Thoracic aorta (tissue), 2 donors: ENCODE data around the gene PPP1R11. TPM values are rescaled to one million over a fixed set of nuclear protein-coding genes. Genes with fewer than 3 reads are reported as not detected.

Experiments used
- ATAC-seq: fragments of 150-250 bp; one replicate; pipeline ENCODE4 v1.8.0; 2017; ENCODE audit warnings: low read depth; ENCODE audit not compliant: insufficient number of reproducible peaks, low FRiP score
- DNase-seq: peaks from one replicate; pipeline ENCODE4 v3.0.0-alpha.2; 2020; ENCODE audit warnings: low spot score
- H3K27ac ChIP-seq, 2 donors: fragments of 200-600 bp; sonication (generic); 1 replicate in 1 of 2; 2 replicates in 1 of 2; pipeline ENCODE4 v1.5.1; 2016; ENCODE audit warnings: mild to moderate bottlenecking in 2 of 2, moderate library complexity in 2 of 2
- H3K27me3 ChIP-seq: fragments of 200-600 bp; sonication (generic); replicated peaks from 2 replicates; pipeline ENCODE4 v1.6.0; 2016; ENCODE audit warnings: mild to moderate bottlenecking; ENCODE audit not compliant: insufficient read depth
- H3K36me3 ChIP-seq: fragments of 200-600 bp; sonication (generic); one replicate; pipeline ENCODE4 v1.5.1; 2016
- H3K4me1 ChIP-seq, 2 donors: fragments of 200-600 bp; sonication (generic); 1 replicate in 1 of 2; 2 replicates in 1 of 2; pipeline versions ENCODE4 v1.5.1 to v1.6.0; 2016; ENCODE audit warnings: low read depth in 2 of 2, mild to moderate bottlenecking in 1 of 2; ENCODE audit not compliant: control insufficient read depth in 1 of 2
- H3K4me3 ChIP-seq: fragments of 200-600 bp; sonication (generic); 2 replicates; pipeline ENCODE4 v1.5.1; 2016; ENCODE audit warnings: mild to moderate bottlenecking
- H3K9me3 ChIP-seq: fragments of 200-600 bp; sonication (generic); 2 replicates; pipeline ENCODE4 v1.5.1; 2016
- total RNA-seq, 2 donors: library from RNA; depleted of rRNA; stranded (reverse); fragments of >200 nt; gene quantifications; one replicate each; pipeline versions ENCODE4 v1.1.0 to v1.2.3, GENCODE V29; 2016
- TF ChIP-seq, protein P1 (sequence below): fragments of 200-600 bp; sonication (generic); IDR thresholded peaks from one replicate; pipeline ENCODE4 v1.5.1; 2019; ENCODE audit warnings: antibody characterized with exemption

The PPP1R11 gene
- total RNA-seq, 2 donors from 2014 or later, result 25.2 to 45.5 TPM

DNA sequence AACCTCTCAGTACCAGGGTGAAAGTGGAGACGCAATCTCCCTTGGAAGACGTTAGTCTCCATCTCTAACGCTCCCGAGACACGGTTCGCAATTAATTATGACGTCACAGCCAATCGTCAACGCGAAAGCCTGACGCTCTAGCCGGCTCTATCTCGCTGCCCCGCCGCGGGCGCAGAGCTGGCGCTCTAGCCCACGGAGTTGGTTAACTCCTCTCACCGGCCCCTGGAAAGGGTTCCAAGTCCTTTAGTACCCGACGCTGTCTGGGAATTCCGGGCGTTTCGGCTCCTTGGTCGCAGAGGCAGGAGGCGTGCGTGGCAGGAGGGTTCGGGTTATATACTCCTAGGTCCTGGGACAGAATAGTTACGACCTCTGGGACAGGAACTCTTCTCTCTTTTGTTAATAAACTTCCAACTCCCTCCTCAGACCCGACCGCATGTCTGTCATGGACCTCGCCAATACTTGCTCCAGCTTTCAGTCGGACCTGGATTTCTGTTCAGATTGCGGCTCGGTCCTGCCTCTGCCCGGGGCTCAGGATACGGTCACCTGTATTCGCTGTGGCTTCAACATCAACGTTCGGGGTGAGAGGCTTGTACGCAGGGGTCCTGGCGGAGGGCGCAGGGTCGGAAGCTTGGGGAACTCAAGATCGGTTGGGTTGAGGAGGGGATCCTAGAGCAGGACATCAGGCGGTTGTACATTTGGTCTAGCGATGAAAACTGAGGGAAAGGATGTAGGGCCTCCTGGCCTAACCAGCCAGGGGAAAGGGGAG is 5.7 kb upstream of the PPP1R11 start, which contains the start of gene POLR1H:
TSS of gene POLR1H (plus strand) at position 174 of the 766 bp plus-strand sequence. CDS start at position 434, 260 bp downstream.
- DNase-seq, result peak; percentile 69
- H3K4me3 ChIP-seq, result peak within 1 kb of the TSS; percentile 97
- H3K27ac ChIP-seq, result peak within 1 kb of the TSS; percentile 86 to 96
- TF ChIP-seq, protein P1, sequence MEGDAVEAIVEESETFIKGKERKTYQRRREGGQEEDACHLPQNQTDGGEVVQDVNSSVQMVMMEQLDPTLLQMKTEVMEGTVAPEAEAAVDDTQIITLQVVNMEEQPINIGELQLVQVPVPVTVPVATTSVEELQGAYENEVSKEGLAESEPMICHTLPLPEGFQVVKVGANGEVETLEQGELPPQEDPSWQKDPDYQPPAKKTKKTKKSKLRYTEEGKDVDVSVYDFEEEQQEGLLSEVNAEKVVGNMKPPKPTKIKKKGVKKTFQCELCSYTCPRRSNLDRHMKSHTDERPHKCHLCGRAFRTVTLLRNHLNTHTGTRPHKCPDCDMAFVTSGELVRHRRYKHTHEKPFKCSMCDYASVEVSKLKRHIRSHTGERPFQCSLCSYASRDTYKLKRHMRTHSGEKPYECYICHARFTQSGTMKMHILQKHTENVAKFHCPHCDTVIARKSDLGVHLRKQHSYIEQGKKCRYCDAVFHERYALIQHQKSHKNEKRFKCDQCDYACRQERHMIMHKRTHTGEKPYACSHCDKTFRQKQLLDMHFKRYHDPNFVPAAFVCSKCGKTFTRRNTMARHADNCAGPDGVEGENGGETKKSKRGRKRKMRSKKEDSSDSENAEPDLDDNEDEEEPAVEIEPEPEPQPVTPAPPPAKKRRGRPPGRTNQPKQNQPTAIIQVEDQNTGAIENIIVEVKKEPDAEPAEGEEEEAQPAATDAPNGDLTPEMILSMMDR, result no peak
- no peaks in the 10 kb centered on the region for H3K9me3 ChIP-seq
- no peaks in the 10 kb centered on the region for H3K36me3 ChIP-seq
- peaks cover 8 to 31% of the 10 kb centered on the region in 2 donors for H3K4me1 ChIP-seq
- ATAC-seq, result peak; percentile 89
- H3K27me3 ChIP-seq, result no peaks in the 10 kb centered on the region

DNA sequence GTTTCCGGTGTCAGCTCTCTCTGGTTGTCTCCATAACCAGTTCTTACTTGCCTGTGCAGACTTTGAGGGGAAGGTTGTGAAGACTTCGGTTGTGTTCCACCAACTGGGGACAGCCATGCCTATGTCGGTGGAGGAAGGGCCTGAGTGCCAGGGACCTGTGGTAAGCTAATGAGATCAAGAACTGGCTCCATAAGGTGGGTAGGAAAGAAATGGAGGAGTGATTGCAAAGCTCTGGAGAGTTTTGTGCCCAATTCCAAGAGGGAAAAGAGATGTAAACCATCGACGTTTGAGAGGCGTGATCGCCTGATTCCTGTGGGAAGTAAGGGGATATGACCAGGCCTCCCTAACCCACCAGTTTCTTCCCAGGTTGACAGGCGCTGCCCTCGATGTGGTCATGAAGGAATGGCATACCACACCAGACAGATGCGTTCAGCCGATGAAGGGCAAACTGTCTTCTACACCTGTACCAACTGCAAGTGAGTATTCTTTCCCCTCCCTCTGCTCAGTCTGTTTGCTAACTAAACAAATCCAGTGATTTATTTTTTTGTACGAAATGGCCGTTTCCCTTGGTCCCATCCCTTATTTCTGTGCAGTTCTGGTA is 5.0 kb upstream of the PPP1R11 start:
- H3K9me3 ChIP-seq, result no peaks in the 10 kb centered on the region
- H3K4me3 ChIP-seq, result peak overlapping the region; percentile 97
- H3K4me1 ChIP-seq, result peaks cover 8 to 32% of the 10 kb centered on the region in 2 donors
- peak overlapping the region; percentile 86 to 96 for H3K27ac ChIP-seq
- TF ChIP-seq, protein P1, result no peak
- no peaks in the 10 kb centered on the region for H3K36me3 ChIP-seq
- H3K27me3 ChIP-seq, result no peaks in the 10 kb centered on the region
- DNase-seq (no peak), ATAC-seq (no peak)

DNA sequence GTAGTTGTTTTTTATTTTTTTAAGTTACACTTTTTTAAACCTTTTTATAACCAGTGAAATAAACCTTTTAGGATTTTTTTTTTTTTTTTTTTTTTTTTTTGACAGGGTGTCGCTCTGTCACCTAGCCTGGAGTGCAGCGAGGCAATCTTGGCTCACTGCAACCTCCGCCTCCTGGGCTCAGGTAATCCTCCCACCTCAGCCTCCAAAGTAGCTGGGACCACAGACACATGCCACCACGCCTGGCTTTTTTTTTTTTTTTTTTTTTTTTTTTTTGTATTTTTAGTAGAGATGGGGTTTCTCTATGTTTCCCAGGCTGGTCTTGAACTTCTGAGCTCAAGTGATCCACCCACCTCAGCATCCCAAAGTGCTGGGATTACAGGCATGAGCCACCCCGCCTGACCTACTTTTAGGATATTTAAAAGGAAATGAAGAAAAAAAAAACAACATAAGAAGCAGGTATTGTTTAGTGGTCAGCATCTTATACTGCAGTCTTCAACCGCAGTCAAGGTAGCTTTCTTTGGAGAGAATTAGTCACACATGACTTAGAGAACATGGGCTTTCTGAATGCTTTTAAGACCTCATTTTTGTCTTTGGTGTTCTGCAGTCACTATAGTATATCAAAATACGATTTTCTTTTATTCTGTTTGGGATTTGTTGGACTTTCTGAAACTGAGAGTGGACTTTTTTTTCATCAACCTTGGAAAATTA is 4.4 kb upstream of the PPP1R11 start:
- Histone ChIP-seq H3K27ac (peak overlapping the region in 1 of 2 donors; percentile 96), H3K9me3 (no peaks in the 10 kb centered on the region), H3K4me1 (peaks cover 10 to 33% of the 10 kb centered on the region in 2 donors), H3K4me3 (peak overlapping the region; percentile 97), H3K36me3 (no peaks in the 10 kb centered on the region), H3K27me3 (no peaks in the 10 kb centered on the region)
- ATAC-seq (no peak), DNase-seq (no peak)
- TF ChIP-seq, protein P1, result no peak

DNA sequence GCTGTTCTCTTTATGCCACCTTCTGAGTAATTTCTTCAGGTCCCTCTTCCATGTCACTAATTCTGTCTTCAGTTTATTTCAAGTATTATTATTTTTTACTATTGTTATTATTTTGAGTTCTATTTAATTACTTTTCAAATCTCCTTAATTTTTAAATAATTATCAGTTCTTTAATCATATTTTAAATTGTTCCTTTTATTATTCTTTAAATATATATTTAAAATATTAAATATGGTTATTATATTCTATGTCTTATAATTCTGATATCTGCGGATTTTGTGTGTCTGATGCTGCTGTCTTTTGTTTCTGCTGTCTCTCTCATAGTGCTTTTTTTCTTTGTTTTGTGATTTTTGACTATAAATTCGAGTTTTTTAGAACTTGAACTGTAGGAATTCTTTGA is 3.7 kb upstream of the PPP1R11 start:
- Histone ChIP-seq H3K4me1 (peaks cover 14 to 40% of the 10 kb centered on the region in 2 donors), H3K27ac (no peak overlapping the region), H3K9me3 (no peaks in the 10 kb centered on the region), H3K27me3 (no peaks in the 10 kb centered on the region), H3K4me3 (no peak overlapping the region), H3K36me3 (peaks cover under 1% of the 10 kb centered on the region)
- DNase-seq (no peak), ATAC-seq (no peak)
- TF ChIP-seq, protein P1, result no peak

DNA sequence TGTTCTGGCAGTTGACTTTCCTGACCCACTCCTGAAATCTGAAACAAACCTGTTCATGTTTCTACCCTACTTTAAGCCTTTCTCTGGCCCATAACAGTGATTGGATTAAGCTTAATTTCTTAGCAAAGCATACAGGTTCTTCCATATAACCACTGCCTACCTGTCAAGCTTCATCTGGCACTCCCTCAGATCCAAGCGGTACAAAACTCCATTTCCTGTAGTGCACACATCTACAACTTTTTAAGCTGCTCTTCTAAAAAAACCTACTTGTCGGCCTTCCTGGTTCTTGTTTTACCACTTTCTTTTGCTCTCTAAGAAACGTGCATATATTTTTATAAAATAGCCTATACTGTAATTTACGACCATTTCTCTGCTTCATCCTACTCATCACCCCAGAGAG is 916 bp upstream of the PPP1R11 start:
- no peaks in the 10 kb centered on the region for H3K27me3 ChIP-seq
- H3K4me3 ChIP-seq, result peak overlapping the region; percentile 83
- peaks cover 8 to 30% of the 10 kb centered on the region in 2 donors for H3K4me1 ChIP-seq
- peak overlapping the region; percentile 84 to 89 for H3K27ac ChIP-seq
- H3K9me3 ChIP-seq, result no peaks in the 10 kb centered on the region
- TF ChIP-seq, protein P1, result no peak
- peaks cover 19% of the 10 kb centered on the region for H3K36me3 ChIP-seq
- DNase-seq, result no peak
- ATAC-seq, result no peak
